IPS-11a (cell line): ENCODE results near the gene SDC3.

Experiments
- H3K4me3 ChIP-seq: one replicate; pipeline ENCODE4 v1.5.1; 2013; ENCODE audit warnings: low read depth, low read length, control low read depth

SDC3 gene

GRCh38 chr1:30905916-30906620 lies 2.5 kb downstream of the SDC3 start:
- no peak overlapping the region for H3K4me3 ChIP-seq

- no peak overlapping the region for H3K4me3 ChIP-seq
Observed at GRCh38 chr1:30905403-30905802, 3.2 kb downstream of the SDC3 start.

- H3K4me3 ChIP-seq: no peak overlapping the region
Observed at GRCh38 chr1:30904962-30905335, 3.6 kb downstream of the SDC3 start.

DNA sequence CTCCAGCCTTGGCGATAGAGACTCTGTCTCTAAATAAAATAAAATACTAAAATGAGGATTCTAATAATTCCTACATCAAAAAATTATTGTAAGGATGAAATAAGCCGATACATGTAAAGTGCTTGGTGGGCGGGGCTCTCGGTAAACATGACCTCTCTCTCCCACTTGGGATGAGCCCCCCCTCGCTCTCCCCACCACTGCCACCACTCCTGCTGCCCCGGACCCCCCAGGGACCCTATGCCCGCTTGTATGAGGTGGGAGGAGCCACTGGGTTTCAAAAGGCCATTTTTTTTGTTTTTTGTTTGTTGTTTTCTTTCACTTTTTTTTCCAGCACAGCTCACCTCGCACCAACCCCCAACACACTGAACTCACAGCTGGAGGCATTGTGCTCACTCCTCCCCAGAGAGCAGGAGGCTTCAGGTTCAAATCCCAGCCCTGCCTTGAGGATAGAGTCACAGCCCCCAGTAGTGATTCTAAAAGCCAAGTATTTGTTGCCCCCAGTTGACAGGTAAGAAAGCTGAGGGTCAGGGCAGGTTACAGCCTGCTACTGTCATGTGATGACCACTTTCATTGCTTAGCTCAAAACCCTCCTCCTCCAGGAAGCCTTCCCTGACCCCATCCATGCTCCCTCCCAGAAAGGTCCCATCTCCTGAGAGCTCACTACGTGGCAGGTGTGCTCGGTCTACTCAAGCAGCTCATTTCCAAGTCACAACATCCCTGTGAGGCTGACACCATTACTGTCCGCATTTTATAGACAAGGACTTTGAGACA lies 4.2 kb downstream of the SDC3 start:
- H3K4me3 ChIP-seq: no peak overlapping the region

DNA sequence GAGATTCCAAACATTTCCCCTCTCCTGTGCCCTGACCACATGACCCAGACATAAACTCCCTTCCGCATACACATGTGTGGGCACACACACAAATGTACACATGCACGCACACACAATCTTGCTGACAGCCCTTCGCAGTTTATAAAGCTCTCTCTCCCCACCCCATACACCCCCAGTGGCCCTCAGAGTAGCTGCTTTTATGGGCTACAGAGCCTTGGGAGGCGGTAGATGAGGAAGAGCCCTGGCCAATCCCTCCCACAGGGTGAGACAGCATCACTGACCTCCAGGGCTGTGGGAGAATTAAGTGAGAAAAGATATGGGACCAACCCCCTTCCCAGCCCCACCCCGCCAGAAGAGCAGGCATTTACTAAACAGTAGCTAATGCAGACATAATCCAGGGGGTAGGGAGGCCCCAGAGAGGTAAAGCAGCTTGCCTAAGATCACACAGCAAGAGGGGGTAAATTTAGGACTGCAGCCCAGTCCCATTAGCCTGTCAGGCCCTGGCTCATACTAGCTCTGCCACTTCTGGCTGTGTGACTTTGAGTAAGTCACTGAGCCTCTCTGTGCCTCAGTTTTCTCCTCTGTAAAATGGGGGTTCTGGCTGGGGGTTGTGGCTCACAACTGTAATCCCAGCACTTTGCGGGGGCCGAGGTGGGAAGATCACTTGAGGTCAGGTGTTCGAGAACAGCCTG lies 5.1 kb downstream of the SDC3 start:
- H3K4me3 ChIP-seq: no peak overlapping the region

- H3K4me3 ChIP-seq: no peak overlapping the region
Observed at GRCh38 chr1:30902593-30903290, 5.8 kb downstream of the SDC3 start.

DNA sequence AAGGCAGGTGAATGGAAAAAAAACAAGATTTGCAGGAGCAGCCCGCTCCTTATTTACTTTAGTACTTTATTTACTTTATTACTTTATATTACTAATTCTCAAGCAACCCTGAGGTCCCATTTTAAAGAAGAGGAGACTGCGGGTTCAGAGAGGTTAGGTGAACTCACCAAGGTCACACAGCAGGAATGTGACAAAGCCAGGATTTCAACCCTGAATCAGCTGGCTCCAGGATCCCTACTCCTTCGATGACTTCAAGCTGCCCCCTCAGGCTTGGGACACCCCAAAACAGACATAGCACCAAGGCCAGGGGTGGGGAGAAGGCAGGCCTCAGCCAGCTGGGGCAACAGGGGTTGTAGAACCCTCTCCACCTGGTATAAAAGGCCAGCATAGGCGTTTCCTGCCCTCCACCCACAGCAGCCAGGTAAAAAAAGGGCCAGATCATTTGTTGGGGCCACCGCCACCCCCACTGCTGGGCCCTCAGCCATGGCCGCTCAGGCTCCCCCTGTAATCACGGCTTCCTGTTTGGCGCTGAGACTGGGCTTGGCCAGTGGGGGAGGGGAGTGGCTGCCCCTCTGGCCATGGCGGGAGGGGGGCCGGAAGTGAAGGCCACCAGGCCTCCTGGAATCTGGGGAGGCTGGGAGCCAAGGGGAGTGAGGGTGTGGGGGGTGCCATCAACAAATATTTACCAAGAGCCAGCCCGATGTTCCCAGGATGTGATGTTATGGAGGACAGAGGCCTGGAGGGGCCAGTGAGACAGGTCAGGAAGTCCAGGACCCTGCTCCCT lies 6.6 kb downstream of the SDC3 start:
- H3K4me3 ChIP-seq: no peak overlapping the region

GRCh38 chr1:30900931-30901560 lies 7.5 kb downstream of the SDC3 start:
- H3K4me3 ChIP-seq: no peak overlapping the region

- H3K4me3 ChIP-seq: no peak overlapping the region
Observed at GRCh38 chr1:30900486-30900885, 8.1 kb downstream of the SDC3 start.

GRCh38 chr1:30899577-30900389 lies 8.8 kb downstream of the SDC3 start:
- no peak overlapping the region for H3K4me3 ChIP-seq

GRCh38 chr1:30898031-30898815 lies 10.3 kb downstream of the SDC3 start:
- no peak overlapping the region for H3K4me3 ChIP-seq

GRCh38 chr1:30896905-30897304 lies 11.7 kb downstream of the SDC3 start:
- no peak overlapping the region for H3K4me3 ChIP-seq

GRCh38 chr1:30895944-30896660 lies 12.5 kb downstream of the SDC3 start:
- H3K4me3 ChIP-seq: no peak overlapping the region

DNA sequence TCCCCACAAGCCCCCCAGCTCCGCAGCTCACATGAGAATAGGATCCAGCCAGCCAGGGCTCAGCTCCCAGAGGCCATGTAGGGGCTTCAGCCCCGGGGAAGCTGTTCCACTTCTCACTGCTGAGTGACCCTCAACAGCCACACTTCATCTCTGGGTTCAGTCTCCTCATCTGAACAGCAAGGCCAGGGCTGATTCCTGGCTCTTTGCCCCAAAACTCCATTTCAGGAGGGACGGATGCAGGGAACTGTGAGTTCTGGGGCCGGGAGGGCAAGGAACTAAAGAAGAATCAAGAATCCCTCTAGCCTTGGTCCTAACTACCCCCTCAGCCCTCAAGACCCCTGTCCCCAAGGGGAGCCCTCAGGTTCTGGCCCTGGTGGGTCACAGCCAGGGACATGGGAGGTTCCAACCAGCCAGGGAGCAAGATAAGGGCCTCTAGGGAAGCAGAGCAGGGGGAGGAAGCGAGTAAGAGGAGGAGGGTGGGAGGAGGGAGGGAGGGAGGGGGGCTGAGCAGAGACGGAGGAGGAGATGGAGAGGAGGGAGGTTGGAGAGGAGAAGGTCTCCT lies 13.1 kb downstream of the SDC3 start:
- H3K4me3 ChIP-seq: no peak overlapping the region

GRCh38 chr1:30894508-30894973 lies 14.0 kb downstream of the SDC3 start:
- no peak overlapping the region for H3K4me3 ChIP-seq

DNA sequence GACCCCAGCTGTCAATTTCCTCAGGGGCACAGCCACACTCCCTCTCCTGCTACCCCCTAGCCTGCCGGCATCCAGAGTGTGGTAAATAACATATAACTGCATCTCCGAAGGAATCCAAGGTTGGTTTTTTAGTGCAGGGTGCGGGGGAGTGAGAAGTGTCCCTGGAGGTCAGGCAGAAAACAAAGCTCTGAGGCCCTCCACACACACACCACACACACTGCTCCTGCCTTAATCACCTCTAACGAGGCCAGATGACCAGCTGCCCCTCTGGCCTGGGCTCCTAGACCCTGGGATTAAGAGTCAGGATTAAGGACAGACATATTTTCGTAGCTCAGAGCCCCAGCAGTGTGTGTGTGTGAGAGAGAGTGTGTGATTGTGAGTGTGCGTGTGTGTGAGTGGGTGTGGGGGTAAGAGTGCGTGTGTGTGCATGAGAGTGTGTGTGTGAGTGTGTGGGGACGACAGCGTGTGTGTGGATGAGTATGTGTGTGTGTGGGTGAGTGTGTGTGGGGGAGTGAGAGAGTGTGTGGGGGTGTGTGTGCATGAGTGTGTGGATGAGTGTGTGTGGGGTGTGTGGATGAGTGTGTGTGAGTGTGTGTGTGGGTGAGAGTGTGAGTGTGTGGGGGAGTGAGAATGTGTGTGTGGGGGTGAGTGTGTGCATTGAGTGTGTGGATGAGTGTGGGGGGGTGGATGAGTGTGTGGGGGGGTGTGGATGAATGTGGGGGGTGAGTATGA lies 14.6 kb downstream of the SDC3 start:
- no peak overlapping the region for H3K4me3 ChIP-seq

DNA sequence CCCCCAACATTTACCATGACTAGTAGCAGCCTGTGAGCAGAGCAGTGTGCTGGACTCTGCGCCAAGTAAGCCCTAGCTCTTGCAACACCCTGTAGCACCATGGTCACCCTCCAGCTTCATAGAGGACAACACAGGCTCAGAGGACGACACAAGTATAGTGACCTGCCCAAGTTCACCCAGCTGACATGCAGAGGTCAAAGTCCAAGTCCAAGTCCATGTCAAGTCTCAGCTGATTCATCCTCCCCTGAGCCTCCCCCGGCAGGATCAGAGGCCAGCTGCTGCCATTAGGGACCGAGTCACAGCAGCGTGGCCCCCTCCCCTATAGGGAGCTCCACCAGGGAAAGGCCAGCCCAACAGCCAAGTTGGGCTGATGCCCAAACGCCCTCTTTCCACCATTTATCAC lies 15.9 kb downstream of the SDC3 start:
- no peak overlapping the region for H3K4me3 ChIP-seq
